Common myeloid progenitor, CD34-positive (primary cell): Measurements from ENCODE around the gene DCAF11.

ENCODE experiments used
- CTCF ChIA-PET: fragments of 350-600 bp; sonication (Branson Sonifier 250); formaldehyde crosslinking; loops from one replicate; lab custom pipeline; 2021; ENCODE audit warnings: antibody characterized with exemption; lab: Charles Lee
- POLR2A ChIA-PET: fragments of 350-600 bp; sonication (Branson Sonifier 250); formaldehyde crosslinking; loops from one replicate; lab custom pipeline; 2021; ENCODE audit warnings: antibody characterized with exemption; lab: Charles Lee
- DNase-seq, 3 donors: peaks; one replicate each; pipeline versions ENCODE4 v3.0.0 to v3.0.0-alpha.2; 2013
- H3K27ac ChIP-seq, 2 experiments: 1 replicate in 1 of 2; 2 replicates in 1 of 2; pipeline ENCODE4 v1.7.0; 2013; ENCODE audit warnings: inconsistent platforms in 2 of 2, low read length in 2 of 2, mild to moderate bottlenecking in 2 of 2, low read depth in 1 of 2, moderate library complexity in 1 of 2; ENCODE audit not compliant: severe bottlenecking in 2 of 2, insufficient read depth in 1 of 2, poor library complexity in 1 of 2
- H3K27me3 ChIP-seq, 5 experiments: replicated peaks in 2 of 5; 1 replicate in 3 of 5; 2 replicates in 2 of 5; pipeline versions ENCODE4 v1.6.1 to v1.7.0; 2013; ENCODE audit warnings: low read length in 4 of 5, mild to moderate bottlenecking in 2 of 5, moderate library complexity in 2 of 5, inconsistent platforms in 1 of 5; ENCODE audit not compliant: insufficient read depth in 5 of 5, control insufficient read depth in 4 of 5
- H3K36me3 ChIP-seq, 4 experiments: 1 replicate in 2 of 4; 2 replicates in 2 of 4; pipeline versions ENCODE4 v1.6.1 to v1.7.0; 2013; ENCODE audit warnings: low read length in 3 of 4, control low read depth in 1 of 4, mild to moderate bottlenecking in 1 of 4; ENCODE audit not compliant: control insufficient read depth in 4 of 4, insufficient read depth in 4 of 4
- H3K4me1 ChIP-seq, 4 experiments: 1 replicate in 3 of 4; 2 replicates in 1 of 4; pipeline versions ENCODE4 v1.6.1 to v1.7.1; 2013; ENCODE audit warnings: low read length in 3 of 4, mild to moderate bottlenecking in 3 of 4, control low read depth in 1 of 4, inconsistent platforms in 1 of 4, moderate library complexity in 1 of 4; ENCODE audit not compliant: control insufficient read depth in 4 of 4, insufficient read depth in 4 of 4; ENCODE audit errors: control extremely low read depth in 1 of 4
- H3K4me3 ChIP-seq, 7 experiments: 1 replicate in 4 of 7; 2 replicates in 3 of 7; pipeline versions ENCODE4 v1.5.1 to v1.7.0; 2013; ENCODE audit warnings: mild to moderate bottlenecking in 7 of 7, low read length in 6 of 7, moderate library complexity in 6 of 7, inconsistent platforms in 2 of 7, low read depth in 2 of 7, control low read depth in 1 of 7; ENCODE audit not compliant: insufficient read depth in 4 of 7, control insufficient read depth in 1 of 7; ENCODE audit errors: extremely low read depth in 1 of 7
- H3K9me3 ChIP-seq, 5 experiments: 1 replicate in 4 of 5; 2 replicates in 1 of 5; pipeline versions ENCODE4 v1.6.1 to v1.7.1; 2013; ENCODE audit warnings: low read length in 4 of 5, mild to moderate bottlenecking in 2 of 5, inconsistent platforms in 1 of 5, low read depth in 1 of 5, moderate library complexity in 1 of 5; ENCODE audit not compliant: control insufficient read depth in 4 of 5, insufficient read depth in 2 of 5; ENCODE audit errors: control extremely low read depth in 1 of 5
- WGBS: methylation state at CpG from one replicate; pipeline ENCODE4 v1.1.5; 2013; ENCODE audit not compliant: insufficient coverage; 5-methylcytosine and 5-hydroxymethylcytosine counted together

The DCAF11 gene

DNA sequence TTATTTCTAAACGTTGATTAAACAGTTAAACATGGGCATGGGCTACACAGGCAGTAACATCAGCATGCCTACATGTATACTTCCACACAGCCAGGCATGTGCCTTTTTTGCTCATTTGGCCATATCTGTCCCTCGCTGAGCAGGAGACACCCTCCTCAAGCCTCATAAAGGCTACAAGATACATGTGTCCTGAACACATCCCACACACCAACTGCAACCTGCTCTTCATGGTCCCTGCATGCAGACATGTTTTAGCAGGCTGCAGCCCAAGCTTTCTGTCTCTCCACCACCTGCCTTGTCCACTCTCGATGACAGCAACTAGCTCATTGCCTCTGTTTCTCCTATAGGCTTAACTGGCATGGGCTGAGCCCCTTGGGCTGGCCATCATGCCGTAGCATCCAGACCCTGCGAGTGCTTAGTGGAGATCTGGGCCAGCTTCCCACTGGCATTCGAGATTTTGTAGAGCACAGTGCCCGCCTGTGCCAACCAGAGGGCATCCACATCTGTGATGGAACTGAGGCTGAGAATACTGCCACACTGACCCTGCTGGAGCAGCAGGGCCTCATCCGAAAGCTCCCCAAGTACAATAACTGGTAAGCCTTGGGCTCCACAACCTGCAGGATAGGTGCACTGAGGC lies 17.9 kb upstream of the DCAF11 start:
- POLR2A ChIA-PET, result no interaction called here
- H3K4me3 ChIP-seq, result no peak overlapping the region
- DNase-seq, result no peak
- H3K27me3 ChIP-seq, result no peaks in the 10 kb centered on the region
- no peaks in the 10 kb centered on the region for H3K9me3 ChIP-seq
- H3K27ac ChIP-seq, result no peak overlapping the region
- H3K36me3 ChIP-seq, result peaks cover 0 to 44% (median 21%) of the 10 kb centered on the region in 4 experiments
- 100% methylated on average over 8 of the region's 8 CpGs for WGBS
- CTCF ChIA-PET, result interaction anchor here (0.8 to 7.1 kb wide), 5 partner anchors 11 to 38 kb away, joined by 3 to 83 read pairs (median 5); partner anchors contain the start of genes DCAF11 and NRL
- peaks cover 0 to 34% (median 27%) of the 10 kb centered on the region in 4 experiments for H3K4me1 ChIP-seq

DNA sequence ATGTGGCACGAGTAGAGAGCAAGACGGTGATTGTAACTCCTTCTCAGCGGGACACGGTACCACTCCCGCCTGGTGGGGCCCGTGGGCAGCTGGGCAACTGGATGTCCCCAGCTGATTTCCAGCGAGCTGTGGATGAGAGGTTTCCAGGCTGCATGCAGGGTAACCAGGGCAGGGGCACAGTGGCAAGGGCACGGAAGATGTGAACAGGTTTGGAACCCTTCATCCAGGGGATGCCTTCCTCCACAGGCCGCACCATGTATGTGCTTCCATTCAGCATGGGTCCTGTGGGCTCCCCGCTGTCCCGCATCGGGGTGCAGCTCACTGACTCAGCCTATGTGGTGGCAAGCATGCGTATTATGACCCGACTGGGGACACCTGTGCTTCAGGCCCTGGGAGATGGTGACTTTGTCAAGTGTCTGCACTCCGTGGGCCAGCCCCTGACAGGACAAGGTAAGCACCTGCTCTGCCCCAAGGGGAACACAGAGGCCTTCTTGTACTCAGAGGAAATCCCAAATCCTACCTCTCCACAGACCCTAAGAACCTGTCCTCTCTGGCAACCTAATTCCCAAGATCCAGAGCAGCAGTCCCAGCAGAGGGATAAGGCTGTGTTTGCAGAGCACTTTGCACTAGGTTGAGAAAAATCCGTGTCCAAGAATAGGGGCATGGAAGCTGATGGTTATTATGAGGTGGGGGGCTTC lies 16.2 kb upstream of the DCAF11 start:
- DNase-seq, result no peak
- WGBS, result 96% methylated on average over 16 of the region's 16 CpGs
- no peaks in the 10 kb centered on the region for H3K27me3 ChIP-seq
- H3K9me3 ChIP-seq, result no peaks in the 10 kb centered on the region
- POLR2A ChIA-PET, result no interaction called here
- peaks cover 0 to 55% (median 27%) of the 10 kb centered on the region in 4 experiments for H3K36me3 ChIP-seq
- no peak overlapping the region for H3K4me3 ChIP-seq
- H3K4me1 ChIP-seq, result peaks cover 0 to 24% (median 18%) of the 10 kb centered on the region in 4 experiments
- H3K27ac ChIP-seq, result no peak overlapping the region
- CTCF ChIA-PET, result interaction anchor here (0.9 to 7.1 kb wide), 4 partner anchors 10 to 60 kb away, joined by 3 to 83 read pairs (median 4); partner anchors contain the start of gene EMC9

DNA sequence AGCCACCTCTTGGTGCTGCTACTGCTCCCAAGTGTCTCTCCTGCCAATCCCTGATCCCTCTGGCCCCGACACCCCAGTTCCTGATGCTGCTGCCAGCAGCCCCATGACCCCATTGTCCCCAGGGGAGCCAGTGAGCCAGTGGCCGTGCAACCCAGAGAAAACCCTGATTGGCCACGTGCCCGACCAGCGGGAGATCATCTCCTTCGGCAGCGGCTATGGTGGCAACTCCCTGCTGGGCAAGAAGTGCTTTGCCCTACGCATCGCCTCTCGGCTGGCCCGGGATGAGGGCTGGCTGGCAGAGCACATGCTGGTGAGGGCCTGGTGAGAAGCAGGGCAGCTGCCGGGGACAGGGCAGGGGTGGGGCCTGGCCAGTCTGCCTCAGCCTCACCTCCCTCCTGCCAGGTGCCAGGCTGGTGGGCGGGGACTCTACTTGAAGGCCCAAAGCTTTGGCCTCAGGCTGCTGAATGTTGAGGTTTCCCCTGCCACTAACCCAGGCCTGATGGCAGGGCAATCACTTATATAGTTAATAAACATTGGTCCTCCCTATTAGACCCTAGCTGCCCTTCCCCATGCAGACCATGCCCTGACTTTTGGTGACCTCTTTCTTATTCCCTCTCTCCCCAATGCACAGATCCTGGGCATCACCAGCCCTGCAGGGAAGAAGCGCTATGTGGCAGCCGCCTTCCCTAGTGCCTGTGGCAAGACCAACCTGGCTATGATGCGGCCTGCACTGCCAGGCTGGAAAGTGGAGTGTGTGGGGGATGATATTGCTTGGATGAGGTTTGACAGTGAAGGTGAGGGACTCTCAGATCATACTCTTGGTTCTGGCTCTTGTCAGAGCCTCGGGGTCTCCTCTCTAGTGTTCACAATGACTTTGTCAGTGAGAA lies 15.4 kb upstream of the DCAF11 start:
- peaks cover 0 to 16% (median 13%) of the 10 kb centered on the region in 4 experiments for H3K4me1 ChIP-seq
- CTCF ChIA-PET, result interaction anchor here (7.1 kb wide), 1 partner anchor 9 kb away, joined by 83 read pairs; no protein-coding TSS in a partner anchor
- DNase-seq, result no peak
- POLR2A ChIA-PET, result no interaction called here
- H3K9me3 ChIP-seq, result no peaks in the 10 kb centered on the region
- peaks cover 0 to 63% (median 30%) of the 10 kb centered on the region in 4 experiments for H3K36me3 ChIP-seq
- no peak overlapping the region for H3K27ac ChIP-seq
- no peak overlapping the region for H3K4me3 ChIP-seq
- 96% methylated on average over 15 of the region's 17 CpGs for WGBS
- H3K27me3 ChIP-seq, result no peaks in the 10 kb centered on the region

DNA sequence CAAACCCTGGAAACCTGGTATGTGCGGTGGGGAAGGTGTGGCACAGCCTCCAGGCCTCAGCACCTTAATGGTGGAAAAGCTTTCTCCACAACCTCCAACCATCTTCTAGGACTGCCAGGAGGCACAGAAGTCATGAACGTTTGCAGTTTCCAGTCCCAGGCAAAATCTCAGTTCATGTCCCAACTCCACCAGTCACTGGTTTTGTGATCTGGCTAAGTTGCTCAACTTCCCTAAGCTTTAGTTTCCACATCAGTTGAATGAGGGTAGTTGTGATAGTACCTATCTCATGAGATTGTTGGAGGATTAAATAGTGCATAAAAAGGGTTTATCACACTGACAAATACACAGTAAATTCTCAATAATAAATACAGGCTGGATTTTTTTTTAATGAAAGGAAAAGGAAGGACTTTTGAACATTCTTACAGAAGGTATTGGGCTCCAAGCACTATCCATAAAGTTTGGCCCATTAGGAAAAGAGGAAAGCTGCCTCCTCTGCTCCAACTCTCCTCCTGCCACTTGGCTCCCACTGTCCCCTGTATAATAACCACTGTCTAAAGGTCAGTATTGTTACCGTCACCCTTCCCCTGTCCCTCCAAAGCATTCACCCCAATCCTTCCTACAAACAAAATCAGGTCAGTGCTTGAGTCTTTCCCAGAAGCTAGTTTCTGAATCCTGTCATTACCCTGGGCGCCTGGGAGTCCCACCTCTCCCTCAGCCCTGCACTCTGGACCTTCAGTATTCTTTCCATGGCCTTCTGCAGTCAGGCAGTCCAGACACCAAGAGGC lies 14.2 kb upstream of the DCAF11 start:
- Histone ChIP-seq H3K27me3 (no peaks in the 10 kb centered on the region), H3K9me3 (peaks cover 0 to 5% (median 0%) of the 10 kb centered on the region in 5 experiments), H3K4me1 (peaks cover 0 to 6% (median 5%) of the 10 kb centered on the region in 4 experiments), H3K4me3 (no peak overlapping the region), H3K27ac (no peak overlapping the region), H3K36me3 (peaks cover 0 to 68% (median 34%) of the 10 kb centered on the region in 4 experiments)
- ChIA-PET POLR2A (no interaction called here), CTCF (interaction anchor here (1.1 to 11.6 kb wide), 3 partner anchors 8 to 41 kb away, joined by 3 to 188 read pairs (median 83); no protein-coding TSS in a partner anchor)
- DNase-seq, result no peak
- 96% methylated on average over 2 of the region's 4 CpGs for WGBS

DNA sequence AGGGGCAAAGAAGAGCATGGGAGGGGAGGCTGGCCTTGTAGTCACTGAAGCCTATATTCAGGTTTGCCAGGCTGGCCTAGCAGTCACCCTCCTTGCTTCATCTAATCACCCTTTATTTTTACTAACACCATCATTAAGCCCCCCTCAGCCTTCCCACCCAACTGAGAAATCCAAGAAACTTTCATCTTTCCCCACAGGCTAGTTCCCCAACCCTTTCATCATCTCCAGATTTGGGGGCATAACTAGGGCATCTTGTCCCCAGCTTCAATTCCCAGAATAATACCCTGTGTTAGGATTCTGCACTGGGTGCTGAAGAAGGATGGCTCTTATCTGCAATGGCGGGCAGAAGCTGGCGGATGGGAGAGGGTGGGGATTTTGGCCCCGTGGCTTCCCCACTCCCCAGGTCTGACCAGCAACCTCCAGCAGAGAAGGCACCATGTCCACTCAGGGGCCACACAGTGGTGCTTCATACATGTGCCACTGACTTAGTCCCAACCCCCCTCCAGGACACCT lies 13.5 kb upstream of the DCAF11 start:
- peaks cover 0 to 5% (median 0%) of the 10 kb centered on the region in 5 experiments for H3K9me3 ChIP-seq
- no peak for DNase-seq
- H3K27ac ChIP-seq, result no peak overlapping the region
- POLR2A ChIA-PET, result no interaction called here
- H3K27me3 ChIP-seq, result no peaks in the 10 kb centered on the region
- WGBS, result 97% methylated on average over 3 of the region's 3 CpGs
- peaks cover 0 to 3% (median 0%) of the 10 kb centered on the region in 4 experiments for H3K4me1 ChIP-seq
- CTCF ChIA-PET, result interaction anchor here (1.1 to 11.6 kb wide), 3 partner anchors 10 to 42 kb away, joined by 3 to 188 read pairs (median 7); no protein-coding TSS in a partner anchor
- H3K4me3 ChIP-seq, result no peak overlapping the region
- peaks cover 0 to 68% (median 34%) of the 10 kb centered on the region in 4 experiments for H3K36me3 ChIP-seq
